Measurements from ENCODE around the gene NRXN2. TPM values are rescaled to one million over a fixed set of nuclear protein-coding genes. Genes with fewer than 3 reads are reported as not detected.

Gene NRXN2
- total RNA-seq = 9.6 and 18.2 TPM in 2 replicates

DNA sequence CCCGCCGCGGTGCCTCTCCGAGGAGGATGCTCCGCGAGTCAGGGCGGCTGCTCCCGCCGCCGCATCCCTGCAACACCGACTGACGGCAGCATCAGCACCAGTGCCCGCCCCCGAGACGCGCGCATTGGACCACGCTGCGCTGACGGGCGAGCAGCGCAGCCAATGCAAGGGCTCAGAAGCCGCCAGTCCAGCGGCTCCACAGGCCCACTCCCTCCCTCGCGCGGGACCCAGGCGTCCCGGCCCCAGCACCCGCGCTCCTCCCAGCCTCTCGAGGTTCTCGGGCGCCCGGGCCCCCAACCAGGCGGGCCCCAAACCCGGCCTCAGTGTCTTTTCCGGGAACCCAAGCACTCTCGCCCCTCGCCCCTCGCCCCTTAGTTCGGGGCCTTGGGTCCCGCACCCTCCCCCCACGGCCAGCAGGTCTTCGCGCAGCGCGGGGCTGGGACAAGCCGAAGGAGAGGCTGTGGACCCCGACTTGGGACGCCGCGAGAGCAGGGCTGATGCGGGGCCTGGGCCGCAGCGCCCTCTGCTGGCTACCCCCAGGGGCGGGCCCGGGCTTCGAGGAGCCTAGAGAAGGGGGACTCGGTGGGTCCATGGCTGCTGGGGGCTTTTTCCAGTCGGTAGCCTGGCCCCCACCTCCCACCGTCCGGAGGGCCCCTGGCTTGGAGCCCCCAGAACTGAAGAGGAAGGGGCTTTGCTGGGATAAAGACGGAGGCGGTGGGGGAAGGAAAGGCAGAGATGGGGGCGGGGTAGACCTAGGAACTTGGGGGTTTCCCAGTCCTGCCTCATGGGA is at the start of gene NRXN2:
Gene NRXN2 (minus strand): TSS at position 81 of the 790 bp plus-strand sequence. CDS start 9,498 bp downstream, outside the sequence.

DNA sequence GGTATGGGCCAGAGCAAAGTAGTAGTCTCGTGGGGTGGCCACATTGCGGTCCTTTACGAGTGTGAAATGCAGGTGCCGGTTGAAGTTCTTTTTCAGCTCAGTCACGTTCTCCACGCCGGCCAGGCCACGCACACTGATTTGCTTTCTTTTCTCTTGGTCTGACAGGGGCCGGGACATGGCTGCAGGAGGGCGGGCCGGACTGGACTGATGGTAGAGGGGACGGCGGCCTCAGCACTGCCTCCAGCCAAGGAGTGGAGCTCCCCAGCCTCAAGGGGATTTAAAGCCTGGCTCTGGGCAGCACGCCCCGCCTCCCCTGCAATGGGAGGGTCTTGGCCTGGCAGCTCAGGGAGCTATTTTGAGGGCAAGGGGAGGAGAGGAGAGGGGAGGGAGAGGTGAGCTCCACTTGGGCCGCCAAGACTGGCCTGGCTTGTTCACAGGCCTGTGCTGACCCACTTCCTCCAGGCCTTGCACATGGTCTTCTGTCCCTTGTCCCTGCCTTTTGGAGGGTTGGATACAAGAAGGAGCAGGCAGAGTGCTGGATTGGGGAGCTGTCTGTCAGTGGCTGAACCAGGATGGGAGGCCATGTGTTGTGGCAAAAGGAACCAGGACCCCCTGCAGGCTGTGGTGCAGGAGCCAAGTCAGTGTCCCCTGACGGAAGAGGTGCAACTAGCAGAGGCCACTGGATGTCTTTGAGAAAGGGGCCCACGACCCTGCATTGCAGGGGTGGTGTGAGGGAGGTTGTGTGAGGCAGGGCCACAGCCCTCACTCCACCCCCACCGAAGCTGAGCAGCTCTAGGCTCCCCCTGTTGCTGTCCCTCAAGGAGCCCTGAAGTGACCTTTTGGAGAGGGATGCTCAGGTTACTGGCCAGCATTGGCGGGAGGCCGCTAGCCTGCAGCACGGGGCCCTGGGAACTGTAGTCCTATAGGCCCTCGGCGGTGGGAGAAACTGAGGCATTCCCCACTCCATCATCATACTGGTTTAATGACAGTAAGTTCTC is 37.0 kb upstream of the NRXN2 start, which contains the start of gene PYGM:
Gene PYGM (minus strand): TSS at position 253 of the 998 bp plus-strand sequence. CDS start 76 bp downstream, at position 177.

DNA sequence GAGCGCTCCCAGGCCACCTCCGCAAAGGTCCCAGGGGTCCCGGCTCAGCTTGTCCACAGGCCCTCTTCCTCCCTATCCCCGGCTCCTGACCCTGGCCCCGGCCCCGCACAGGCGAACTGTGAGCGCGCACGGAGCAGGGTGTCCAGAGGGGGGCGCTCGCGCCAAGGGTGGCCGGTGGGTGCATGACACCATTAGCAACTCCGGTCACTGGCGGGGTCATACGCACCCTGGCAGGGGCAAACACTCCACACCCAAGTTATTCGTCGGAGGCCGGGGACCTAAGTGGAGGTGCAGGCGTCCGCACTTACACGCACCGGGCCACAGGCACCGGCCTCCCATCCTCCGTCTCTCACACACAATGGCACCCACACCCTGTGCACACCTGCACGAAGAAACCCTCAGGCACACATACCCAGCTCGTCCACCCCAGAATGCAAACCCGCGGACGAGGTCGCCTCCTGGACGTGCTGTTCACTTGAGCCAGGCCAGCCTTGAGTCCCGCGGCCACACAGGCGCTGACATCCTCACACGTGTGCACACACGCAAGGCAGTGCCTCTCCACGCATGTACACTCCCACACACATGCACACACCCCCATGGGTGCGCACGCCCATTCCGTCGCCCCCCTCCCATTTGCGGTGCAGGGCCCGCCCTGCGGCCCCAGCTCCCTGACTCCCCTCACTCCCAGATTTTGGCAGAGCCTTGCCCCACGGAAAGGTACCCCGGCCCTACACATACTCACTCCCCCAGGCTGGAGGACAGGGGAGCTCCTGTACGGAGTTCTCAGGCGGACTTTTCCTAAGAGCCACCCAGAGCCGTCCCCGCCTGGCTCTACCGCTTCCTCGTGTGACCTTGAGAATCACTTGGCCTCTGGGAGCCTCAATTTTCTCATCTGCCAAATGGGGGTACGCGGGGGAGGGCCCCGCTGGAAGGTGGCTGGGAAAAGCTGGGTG is 20.9 kb upstream of the NRXN2 start, which contains the start of gene RASGRP2:
Gene RASGRP2 (minus strand): TSS at position 552 of the 953 bp plus-strand sequence. CDS start 1,276 bp downstream, outside the sequence.

DNA sequence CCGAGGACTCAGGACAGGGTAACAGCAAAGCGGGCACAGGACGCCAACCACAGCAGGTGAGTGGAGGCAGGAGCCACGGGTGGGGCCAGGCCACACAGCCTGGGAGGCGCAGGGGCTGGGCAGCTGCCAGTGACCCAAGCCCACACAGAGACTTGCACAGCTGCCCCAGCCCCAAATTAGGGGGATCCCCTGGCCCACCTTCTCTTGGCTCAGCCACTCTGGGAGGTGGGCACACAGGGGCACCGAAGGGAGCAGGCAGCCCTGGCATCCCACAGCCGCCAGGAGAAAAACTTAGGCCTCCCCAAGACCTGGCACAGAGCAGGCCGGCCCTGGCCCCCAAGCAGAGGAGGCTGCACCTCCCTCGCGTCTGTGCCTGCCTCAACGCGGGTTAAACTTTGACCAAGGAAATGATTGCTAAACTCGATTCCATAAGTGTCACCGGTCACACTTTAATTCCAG is 132.2 kb downstream of the NRXN2 start, which contains the start of gene SLC22A12:
Gene SLC22A12 (plus strand): TSS at position 458 of the 459 bp plus-strand sequence. CDS start 337 bp downstream, outside the sequence.

Other genes with a start within 250 kb of the NRXN2 start
- not detected in 2 replicates for gene SLC22A11, start 167.3 kb downstream of the NRXN2 start, total RNA-seq
- not detected in 2 replicates for gene SLC22A12, start 132.0 kb downstream of the NRXN2 start, total RNA-seq
- 0.29 and 0.50 TPM in 2 replicates for gene RASGRP2, start 20.9 kb upstream of the NRXN2 start, total RNA-seq
- 1.3 and 2.2 TPM in 2 replicates for gene PYGM, start 36.8 kb upstream of the NRXN2 start, total RNA-seq
- gene SF1, start 55.3 kb upstream of the NRXN2 start, total RNA-seq = 92.8 and 106 TPM in 2 replicates
- gene MAP4K2, start 80.0 kb upstream of the NRXN2 start, total RNA-seq = 9.6 and 18.0 TPM in 2 replicates
- 17.3 and 32.3 TPM in 2 replicates for gene MEN1, start 87.4 kb upstream of the NRXN2 start, total RNA-seq
- gene CDC42BPG, start 121.5 kb upstream of the NRXN2 start, total RNA-seq = 0.15 and 0.33 TPM in 2 replicates
- gene EHD1, start 155.4 kb upstream of the NRXN2 start, total RNA-seq = 87.1 and 151 TPM in 2 replicates
- 19.6 and 20.5 TPM in 2 replicates for gene ATG2A, start 194.0 kb upstream of the NRXN2 start, total RNA-seq
- 9.2 and 17.0 TPM in 2 replicates for gene PPP2R5B, start 201.5 kb upstream of the NRXN2 start, total RNA-seq
- gene GPHA2, start 212.7 kb upstream of the NRXN2 start, total RNA-seq = not detected in 2 replicates
- gene MAJIN, start 248.9 kb upstream of the NRXN2 start, total RNA-seq = not detected in 2 replicates